OCI-LY3 (cell line): ENCODE results near the gene OVCH2.

Experiments used
- CTCF ChIP-seq: fragments of 200-600, 300-600 bp; sonication (generic); IDR thresholded peaks from 2 replicates; pipeline ENCODE4 v1.5.1; 2014; ENCODE audit warnings: antibody characterized with exemption, low read length, low read depth
- EZH2phosphoT487 ChIP-seq: fragments of 200-600 bp; shearing (Covaris generic); IDR thresholded peaks from 2 replicates; pipeline ENCODE4 v1.6.1; 2018; ENCODE audit warnings: antibody characterized with exemption, mixed run types, low read depth

GRCh38 chr11:7749456-7749855 lies 43.2 kb upstream of the OVCH2 start:
- TF ChIP-seq CTCF: no peak
- no peak for TF ChIP-seq EZH2phosphoT487
